Endodermal cell (in vitro differentiated cells): Measurements from ENCODE around the gene TCF4. TPM values are rescaled to one million over a fixed set of nuclear protein-coding genes. Genes with fewer than 3 reads are reported as not detected.
A peak's percentile ranks its signal among the peaks of the same experiment; 100 is the strongest.

Experiments
- DNase-seq: peaks from one replicate; pipeline ENCODE4 v3.0.0-alpha.2; 2017
- H3K27ac ChIP-seq: 2 replicates; pipeline ENCODE4 v1.5.1; 2013; ENCODE audit warnings: mild to moderate bottlenecking, low read depth, low read length, moderate library complexity
- H3K27me3 ChIP-seq: 2 replicates; pipeline ENCODE4 v1.6.1; 2013; ENCODE audit warnings: mild to moderate bottlenecking, low read length, moderate library complexity; ENCODE audit not compliant: insufficient read depth, control insufficient read depth, poor library complexity, severe bottlenecking
- H3K36me3 ChIP-seq: 2 replicates; pipeline ENCODE4 v1.7.0; 2013; ENCODE audit warnings: mild to moderate bottlenecking, low read length, moderate library complexity; ENCODE audit not compliant: control insufficient read depth, insufficient read depth
- H3K4me1 ChIP-seq: one replicate; pipeline ENCODE4 v1.7.0; 2013; ENCODE audit warnings: low read length; ENCODE audit not compliant: control insufficient read depth, insufficient read depth
- H3K4me3 ChIP-seq: 2 replicates; pipeline ENCODE4 v1.5.1; 2013; ENCODE audit warnings: mild to moderate bottlenecking, low read length, moderate library complexity
- H3K9ac ChIP-seq: 2 replicates; pipeline ENCODE4 v1.6.1; 2013; ENCODE audit warnings: mild to moderate bottlenecking, low read length, moderate library complexity; ENCODE audit not compliant: poor library complexity, severe bottlenecking; ENCODE audit errors: extremely low read depth
- H3K9me3 ChIP-seq: 2 replicates; pipeline ENCODE4 v1.6.1; 2013; ENCODE audit warnings: mild to moderate bottlenecking, low read length, moderate library complexity; ENCODE audit not compliant: control insufficient read depth
- H3K27ac Mint-ChIP-seq: 2 replicates; pipeline ENCODE4 v1.8.0; 2020; ENCODE audit warnings: mixed read lengths
- H3K27me3 Mint-ChIP-seq: 2 replicates; pipeline ENCODE4 v1.8.0; 2021; ENCODE audit warnings: mild to moderate bottlenecking, mixed read lengths; ENCODE audit not compliant: insufficient read depth
- H3K36me3 Mint-ChIP-seq: 2 replicates; pipeline ENCODE4 v1.8.0; 2020; ENCODE audit warnings: low read depth, mixed read lengths
- H3K4me1 Mint-ChIP-seq: 2 replicates; pipeline ENCODE4 v1.8.0; 2020; ENCODE audit warnings: mixed read lengths
- H3K4me3 Mint-ChIP-seq: 2 replicates; pipeline ENCODE4 v1.8.0; 2020; ENCODE audit warnings: mild to moderate bottlenecking, moderate library complexity, mixed read lengths
- H3K9me3 Mint-ChIP-seq: 2 replicates; pipeline ENCODE4 v1.8.0; 2020; ENCODE audit warnings: mild to moderate bottlenecking, mixed read lengths
- WGBS, 2 experiments: methylation state at CpG; one replicate each; pipeline versions ENCODE4 v1.1.5 to v1.1.7; 2013; ENCODE audit warnings: missing lambda C conversion rate in 2 of 2, mixed read lengths in 1 of 2; ENCODE audit not compliant: insufficient coverage in 1 of 2, insufficient read length in 1 of 2; 5-methylcytosine and 5-hydroxymethylcytosine counted together
- total RNA-seq, 2 donors: library from RNA; stranded (reverse); fragmentation: NEBNext Ultra II Directional in 1 of 2; extraction: Animal tissue kit (Norgen Biotek cat#: 25700) in 1 of 2; gene quantifications; 2 replicates in 1 of 2; 3 replicates in 1 of 2; pipeline ENCODE4 v1.2.1, GENCODE V29; 2021
- TF ChIP-seq, protein P1 (sequence below): fragments of 200-600 bp; sonication (generic); conservative IDR thresholded peaks from 2 replicates; pipeline ENCODE4 v1.5.0; 2021; ENCODE audit warnings: antibody characterized with exemption, mild to moderate bottlenecking

Gene TCF4
- total RNA-seq, 2 donors from 2014 or later: 40.4 to 58.5 TPM

DNA sequence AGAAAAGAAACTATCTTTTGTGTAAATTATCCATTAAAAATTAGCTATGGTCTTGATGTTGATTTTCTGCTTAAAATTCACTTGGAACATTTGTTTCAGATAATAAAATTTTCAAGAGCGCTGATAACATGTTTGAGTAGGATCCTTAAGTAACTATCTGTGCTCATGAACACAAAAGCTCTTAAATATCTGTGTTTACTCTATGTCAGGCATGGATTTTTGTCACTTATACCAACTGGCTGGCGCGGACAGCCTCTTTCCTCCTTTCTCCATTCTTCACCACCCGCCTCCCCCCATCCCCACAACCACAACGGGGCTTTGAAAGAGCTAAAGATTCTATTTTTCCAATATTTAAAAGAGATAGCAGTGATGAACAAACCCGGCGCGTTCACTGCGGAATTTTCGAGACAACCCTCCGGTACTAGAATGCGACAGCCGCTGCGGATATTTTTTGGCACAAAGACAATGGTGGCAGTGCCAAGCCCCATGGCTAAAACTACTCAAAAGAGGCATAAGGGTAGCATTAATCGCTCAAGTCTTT is 181.5 kb downstream of the TCF4 start:
- H3K27ac Mint-ChIP-seq: no peak overlapping the region
- H3K9me3 Mint-ChIP-seq: no peaks in the 10 kb centered on the region
- no peaks in the 10 kb centered on the region for H3K36me3 Mint-ChIP-seq
- 86 to 93% methylated on average over 11 to 15 of the region's 15 CpGs for WGBS, 2 experiments
- no peak overlapping the region for H3K9ac ChIP-seq
- H3K36me3 ChIP-seq: no peaks in the 10 kb centered on the region
- H3K4me3 Mint-ChIP-seq: no peak overlapping the region
- H3K4me1 ChIP-seq: peaks cover 2% of the 10 kb centered on the region
- H3K27me3 ChIP-seq: no peaks in the 10 kb centered on the region
- H3K27me3 Mint-ChIP-seq: no peaks in the 10 kb centered on the region
- TF ChIP-seq, protein P1, sequence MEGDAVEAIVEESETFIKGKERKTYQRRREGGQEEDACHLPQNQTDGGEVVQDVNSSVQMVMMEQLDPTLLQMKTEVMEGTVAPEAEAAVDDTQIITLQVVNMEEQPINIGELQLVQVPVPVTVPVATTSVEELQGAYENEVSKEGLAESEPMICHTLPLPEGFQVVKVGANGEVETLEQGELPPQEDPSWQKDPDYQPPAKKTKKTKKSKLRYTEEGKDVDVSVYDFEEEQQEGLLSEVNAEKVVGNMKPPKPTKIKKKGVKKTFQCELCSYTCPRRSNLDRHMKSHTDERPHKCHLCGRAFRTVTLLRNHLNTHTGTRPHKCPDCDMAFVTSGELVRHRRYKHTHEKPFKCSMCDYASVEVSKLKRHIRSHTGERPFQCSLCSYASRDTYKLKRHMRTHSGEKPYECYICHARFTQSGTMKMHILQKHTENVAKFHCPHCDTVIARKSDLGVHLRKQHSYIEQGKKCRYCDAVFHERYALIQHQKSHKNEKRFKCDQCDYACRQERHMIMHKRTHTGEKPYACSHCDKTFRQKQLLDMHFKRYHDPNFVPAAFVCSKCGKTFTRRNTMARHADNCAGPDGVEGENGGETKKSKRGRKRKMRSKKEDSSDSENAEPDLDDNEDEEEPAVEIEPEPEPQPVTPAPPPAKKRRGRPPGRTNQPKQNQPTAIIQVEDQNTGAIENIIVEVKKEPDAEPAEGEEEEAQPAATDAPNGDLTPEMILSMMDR: no peak
- H3K4me1 Mint-ChIP-seq: peaks cover 23% of the 10 kb centered on the region
- DNase-seq: no peak
- H3K27ac ChIP-seq: peak overlapping the region; percentile 51
- H3K9me3 ChIP-seq: no peaks in the 10 kb centered on the region
- H3K4me3 ChIP-seq: no peak overlapping the region

- Mint-ChIP-seq H3K36me3 (no peaks in the 10 kb centered on the region), H3K9me3 (no peaks in the 10 kb centered on the region), H3K27ac (no peak overlapping the region), H3K4me1 (peaks cover 29% of the 10 kb centered on the region), H3K27me3 (no peaks in the 10 kb centered on the region), H3K4me3 (no peak overlapping the region)
- H3K27ac ChIP-seq: peak overlapping the region; percentile 56
- DNase-seq: no peak
- H3K36me3 ChIP-seq: no peaks in the 10 kb centered on the region
- peaks cover 8% of the 10 kb centered on the region for H3K4me1 ChIP-seq
- TF ChIP-seq, protein P1: peak; percentile 21
- H3K27me3 ChIP-seq: no peaks in the 10 kb centered on the region
- no peaks in the 10 kb centered on the region for H3K9me3 ChIP-seq
- H3K9ac ChIP-seq: no peak overlapping the region
- 70 to 78% methylated on average over 2 to 7 of the region's 7 CpGs for WGBS, 2 experiments
- no peak overlapping the region for H3K4me3 ChIP-seq
These were observed 182.0 kb downstream of the TCF4 start for GRCh38 chr18:55405893-55406406.

- TF ChIP-seq, protein P1: no peak
- H3K4me1 Mint-ChIP-seq: peaks cover 33% of the 10 kb centered on the region
- no peaks in the 10 kb centered on the region for H3K9me3 Mint-ChIP-seq
- H3K27ac Mint-ChIP-seq: no peak overlapping the region
- DNase-seq: no peak
- no peaks in the 10 kb centered on the region for H3K36me3 Mint-ChIP-seq
- no peak overlapping the region for H3K9ac ChIP-seq
- no peak overlapping the region for H3K4me3 ChIP-seq
- no peak overlapping the region for H3K4me3 Mint-ChIP-seq
- peak overlapping the region; percentile 56 for H3K27ac ChIP-seq
- 100% methylated on average over 1 of the region's 1 CpG; no CpG with 5 or more reads in 1 of the 2 experiments for WGBS, 2 experiments
- peaks cover 8% of the 10 kb centered on the region for H3K4me1 ChIP-seq
- no peaks in the 10 kb centered on the region for H3K27me3 ChIP-seq
- no peaks in the 10 kb centered on the region for H3K9me3 ChIP-seq
- no peaks in the 10 kb centered on the region for H3K27me3 Mint-ChIP-seq
- no peaks in the 10 kb centered on the region for H3K36me3 ChIP-seq
These were observed 182.5 kb downstream of the TCF4 start for GRCh38 chr18:55405475-55405874.
